GM19328 (cell line): ENCODE measurements around the gene TNNT2.

Experiments
- ATAC-seq: cut with Tn5 transposase; IDR thresholded peaks from one replicate; pipeline ENCODE4 v1.9.1; 2021; ENCODE audit warnings: mild to moderate bottlenecking, moderate library complexity; ENCODE audit not compliant: unreplicated experiment

TNNT2 gene

DNA sequence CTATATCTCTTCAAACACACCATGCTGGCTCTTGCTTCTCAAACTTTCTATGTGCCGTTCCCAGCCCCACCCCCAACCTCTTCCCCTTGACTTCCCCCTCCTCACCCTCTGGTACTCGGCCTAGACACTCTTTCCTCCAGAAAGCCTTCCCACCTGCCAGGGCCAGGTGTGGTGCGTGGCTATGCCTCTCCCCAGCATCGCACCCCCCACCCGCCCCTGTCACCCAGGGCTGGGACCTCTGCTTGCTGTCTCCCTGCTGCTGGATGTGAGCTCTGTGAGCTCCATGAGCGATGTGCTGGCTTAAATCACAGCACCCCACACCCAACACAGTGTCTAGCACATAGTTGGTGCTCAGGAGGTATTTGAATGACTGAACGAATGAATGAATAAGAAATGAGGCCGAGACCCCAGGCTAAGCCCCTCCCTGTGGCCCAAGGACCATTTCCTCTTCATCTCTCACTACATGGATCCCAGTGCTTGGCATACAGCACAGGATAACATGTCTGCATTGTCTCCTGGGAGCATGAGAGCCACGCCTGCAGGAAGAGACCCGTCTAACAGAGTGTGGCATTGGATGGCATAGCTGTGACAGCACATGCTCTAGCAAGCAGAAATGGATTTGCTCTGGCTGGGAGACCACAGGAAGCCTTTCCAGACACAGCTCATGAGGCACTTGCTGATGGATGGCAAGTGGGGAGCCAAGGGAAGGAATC lies 19.7 kb downstream of the TNNT2 start:
- no peak for ATAC-seq

DNA sequence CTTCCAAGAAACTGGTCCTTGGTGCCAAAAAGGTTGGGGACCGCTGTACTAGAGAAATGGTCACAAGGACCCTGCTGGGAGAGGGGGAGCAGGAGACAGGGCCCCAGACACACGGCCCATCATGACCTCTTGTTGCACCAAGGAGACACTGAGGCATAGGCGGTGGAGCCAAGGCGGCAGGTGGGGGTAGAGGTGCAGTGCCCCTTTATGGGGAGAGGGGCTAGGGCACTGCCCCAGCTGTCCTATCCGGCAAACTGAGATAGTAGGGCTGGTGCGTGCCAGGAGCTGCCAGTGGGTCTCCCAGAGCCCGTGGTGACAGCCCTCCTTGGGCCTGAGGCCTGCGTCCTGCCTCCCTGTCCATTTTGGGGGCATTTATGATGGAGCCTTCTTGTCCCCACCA lies 20.3 kb downstream of the TNNT2 start:
- ATAC-seq, result no peak

DNA sequence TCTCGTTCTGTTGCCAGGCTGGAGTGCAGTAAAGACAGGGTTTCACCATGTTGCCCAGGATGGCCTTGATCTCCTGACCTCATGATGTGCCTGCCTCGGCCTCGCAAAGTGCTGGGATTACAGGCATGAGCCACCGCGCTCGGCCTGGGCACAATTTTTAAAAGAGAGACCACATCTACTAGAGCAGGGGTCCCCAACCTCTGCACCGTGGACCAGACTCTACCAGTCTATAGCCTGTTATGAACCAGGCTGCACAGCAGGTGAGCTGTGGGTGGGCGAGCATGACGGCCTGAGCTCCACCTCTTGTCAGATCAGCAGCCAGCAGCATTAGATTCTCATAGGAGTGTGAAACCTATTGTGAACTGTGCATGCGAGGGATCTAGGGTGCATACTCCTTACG lies 20.8 kb downstream of the TNNT2 start:
- no peak for ATAC-seq

DNA sequence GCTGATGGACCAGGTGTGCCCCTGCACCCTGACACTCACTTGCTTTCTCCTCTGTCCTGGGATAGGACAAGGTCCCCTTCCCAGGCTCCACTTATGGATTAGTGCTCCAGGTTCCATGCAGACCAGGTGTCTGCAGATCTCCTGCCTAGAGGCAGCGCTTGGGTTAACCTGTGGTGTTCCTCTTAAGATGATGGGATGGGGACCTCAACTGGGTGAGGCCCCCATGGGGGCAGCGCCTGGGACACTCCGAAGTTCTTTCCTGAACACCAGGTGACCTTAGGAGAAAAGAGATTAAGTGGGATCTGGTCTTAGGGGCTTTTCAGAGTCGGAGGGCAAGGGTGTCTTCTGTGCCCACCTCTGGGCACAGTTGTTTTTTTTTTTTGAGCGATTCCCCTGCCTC lies 21.2 kb downstream of the TNNT2 start:
- no peak for ATAC-seq

DNA sequence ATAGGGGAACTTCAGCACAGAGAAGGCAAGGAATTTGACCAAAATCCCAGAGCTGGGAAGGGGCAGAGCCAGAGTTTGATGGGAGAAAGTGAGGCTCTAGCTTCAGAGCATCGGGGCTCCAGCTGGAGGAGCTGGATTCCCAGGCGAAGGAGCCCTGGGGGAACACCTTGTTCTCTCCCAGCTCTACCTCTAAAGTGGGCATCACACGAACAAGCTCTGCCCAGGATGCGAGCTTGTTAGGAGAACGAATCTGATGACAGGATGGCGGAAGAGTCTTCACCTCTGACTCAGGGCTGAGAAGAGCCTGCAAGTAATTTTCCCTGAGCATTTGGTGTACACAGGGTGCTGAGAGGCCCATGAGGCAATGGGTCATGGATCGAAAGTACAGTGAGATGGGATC lies 22.0 kb downstream of the TNNT2 start:
- no peak for ATAC-seq

DNA sequence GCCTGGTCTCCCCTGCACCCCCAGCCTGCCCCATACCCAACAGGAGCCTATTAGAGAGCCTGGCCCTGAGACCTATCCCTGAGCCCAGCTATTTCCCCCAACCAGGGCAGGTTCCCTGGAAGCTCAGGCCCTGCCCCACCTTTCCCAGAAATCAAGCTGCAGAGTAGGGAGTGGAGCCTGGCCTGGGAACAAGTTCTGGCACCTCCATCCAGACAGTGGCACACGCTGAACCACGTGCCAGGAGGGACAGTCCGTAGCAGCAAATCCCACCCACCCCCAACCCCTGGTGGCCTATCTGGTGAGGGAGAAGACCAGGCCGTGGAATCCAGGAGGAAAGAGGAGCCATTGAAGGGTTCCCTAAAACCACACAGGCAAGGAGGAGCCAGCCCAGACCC lies 22.6 kb downstream of the TNNT2 start:
- no peak for ATAC-seq

DNA sequence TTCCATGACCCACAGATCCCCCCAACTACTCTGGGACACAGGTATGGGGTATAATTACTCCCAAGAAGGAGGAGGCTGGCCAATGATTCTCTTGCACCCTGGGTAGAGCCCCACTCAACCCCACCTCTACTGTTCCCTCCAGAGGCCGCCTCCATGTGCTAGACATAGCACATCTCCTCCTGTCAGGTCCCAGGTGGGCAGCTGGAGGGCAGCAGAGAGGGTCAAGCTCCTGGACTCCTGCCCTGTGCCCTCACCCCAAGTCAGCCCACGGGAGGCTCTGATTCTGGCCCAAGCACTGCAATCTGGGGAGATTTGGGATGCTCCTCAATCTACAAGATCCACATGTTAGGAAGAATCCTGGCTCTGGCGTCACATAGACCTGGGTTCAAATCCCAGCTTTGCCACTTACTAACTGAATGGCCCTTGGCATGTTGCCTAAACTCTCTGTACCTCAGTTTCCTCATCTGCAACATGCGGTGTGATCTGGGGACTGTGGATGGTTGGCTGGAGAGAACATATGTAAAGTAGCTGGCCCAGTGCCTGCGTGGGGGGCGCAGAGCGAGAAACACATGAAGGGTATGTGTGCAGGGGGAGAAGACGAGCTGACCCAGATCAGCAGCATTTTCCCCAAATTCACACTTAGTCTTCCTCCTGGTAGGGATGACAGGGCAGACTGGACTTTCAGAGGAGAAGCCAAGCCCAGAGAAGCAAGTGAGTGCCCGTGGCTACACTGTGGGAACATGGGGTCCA lies 23.2 kb downstream of the TNNT2 start:
- no peak for ATAC-seq

DNA sequence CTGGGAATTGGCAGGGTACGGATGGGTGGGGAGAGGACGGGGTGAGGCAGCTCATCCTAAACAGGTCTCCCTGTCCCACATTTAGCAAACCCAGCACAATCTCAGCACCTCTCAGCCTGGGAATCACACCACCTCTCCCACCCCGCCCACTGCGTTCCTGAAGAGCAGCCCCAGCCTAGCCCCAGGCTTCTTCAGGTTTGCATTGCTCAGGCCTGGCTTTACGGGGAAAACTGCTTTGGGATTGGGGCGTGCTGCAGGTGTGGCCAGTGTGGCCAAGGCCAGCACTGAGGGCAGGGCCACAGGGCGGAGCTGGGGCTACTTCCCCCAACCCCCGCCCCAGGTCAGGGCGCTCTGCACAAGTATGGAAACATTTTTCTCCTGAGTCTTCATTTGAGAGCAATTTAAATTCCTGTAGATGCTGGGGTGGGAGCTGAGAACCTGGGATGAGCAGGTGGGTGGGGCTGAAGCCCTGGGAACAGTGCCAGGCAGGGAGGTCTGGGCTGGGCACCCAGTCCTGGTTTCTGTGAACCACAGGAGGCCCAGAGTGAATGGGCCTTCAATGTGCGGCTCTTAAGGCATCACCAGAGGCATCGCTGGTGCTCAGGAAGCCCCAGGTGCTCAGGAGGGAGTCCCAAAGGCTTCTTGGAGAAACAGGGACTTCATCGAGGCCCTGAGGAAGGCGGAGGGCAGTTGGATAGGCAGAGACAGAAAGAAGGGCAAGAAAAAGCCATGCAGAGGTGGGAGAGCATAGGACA lies 24.1 kb downstream of the TNNT2 start:
- ATAC-seq, result no peak

DNA sequence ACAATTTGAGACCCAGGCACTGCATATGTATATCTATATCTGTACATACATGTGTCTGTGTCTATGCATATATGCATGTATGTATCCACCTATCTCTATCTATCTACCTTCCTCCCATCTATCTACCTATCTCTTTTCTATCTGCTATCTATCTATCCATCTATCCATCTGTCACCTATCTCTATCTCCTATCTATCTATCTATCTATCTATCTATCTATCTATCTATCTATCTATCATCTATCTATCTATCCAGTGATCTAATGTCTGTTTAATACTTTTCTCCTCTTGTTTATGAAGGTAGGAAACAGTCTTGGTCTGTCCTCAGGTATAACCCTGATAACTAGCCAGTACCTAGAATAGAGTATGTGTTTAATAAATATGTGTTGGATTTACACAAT lies 25.9 kb downstream of the TNNT2 start:
- ATAC-seq, result no peak

DNA sequence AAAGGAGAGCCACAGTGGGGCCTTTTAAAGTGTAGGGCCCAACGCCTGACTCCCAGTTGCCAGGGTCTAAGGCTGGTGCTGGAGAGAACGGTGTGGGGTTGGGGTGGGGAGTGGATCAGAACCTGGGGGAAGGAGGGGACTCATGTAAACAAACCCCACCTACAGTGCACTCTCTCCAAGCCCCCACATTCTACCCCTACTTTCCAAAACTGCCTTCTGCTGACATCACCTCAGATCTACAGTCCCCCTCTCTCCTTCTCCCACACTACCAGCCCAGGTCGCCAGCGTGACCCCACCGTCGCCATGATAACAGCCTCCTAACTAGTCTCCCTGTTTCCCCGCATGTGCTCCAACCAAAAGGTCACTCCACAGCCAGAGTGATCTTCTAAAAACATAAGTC lies 26.6 kb downstream of the TNNT2 start:
- no peak for ATAC-seq

DNA sequence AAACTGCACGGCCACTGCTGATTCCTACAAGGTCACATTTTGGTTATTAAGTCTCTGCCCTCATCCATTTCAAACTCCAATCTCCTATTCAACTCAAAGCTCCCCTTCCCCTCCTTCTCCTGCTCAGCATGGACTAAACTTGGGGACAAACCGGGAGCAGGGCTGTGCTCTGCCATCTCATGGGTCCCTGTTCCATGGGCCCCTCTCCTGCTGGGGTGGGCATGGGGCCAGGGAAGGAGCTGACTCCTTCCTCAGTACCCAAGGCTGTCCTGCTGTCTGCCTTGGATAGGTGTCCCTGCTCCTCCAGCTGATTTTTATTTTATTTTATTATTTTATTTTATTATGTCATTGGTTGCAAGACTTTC lies 27.1 kb downstream of the TNNT2 start:
- ATAC-seq, result no peak

DNA sequence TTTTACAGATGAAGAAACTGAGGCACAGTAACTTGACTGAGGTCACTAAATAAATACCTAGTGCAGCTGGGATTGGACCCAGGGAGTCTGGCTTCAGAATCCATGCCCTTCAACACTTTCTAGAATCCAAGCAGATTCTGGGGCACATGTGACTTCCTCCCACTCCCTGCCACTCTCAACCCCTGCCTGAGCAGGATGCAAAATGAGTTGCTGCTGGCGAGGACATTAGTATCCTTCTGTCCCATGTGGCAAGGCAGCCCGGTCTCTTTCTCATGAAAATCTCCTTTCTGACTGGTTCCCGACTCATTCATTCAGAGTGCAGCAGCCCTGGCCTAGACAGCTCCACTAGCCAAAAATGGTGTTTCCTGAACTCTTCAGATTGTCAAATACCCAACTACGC lies 28.4 kb downstream of the TNNT2 start:
- no peak for ATAC-seq

DNA sequence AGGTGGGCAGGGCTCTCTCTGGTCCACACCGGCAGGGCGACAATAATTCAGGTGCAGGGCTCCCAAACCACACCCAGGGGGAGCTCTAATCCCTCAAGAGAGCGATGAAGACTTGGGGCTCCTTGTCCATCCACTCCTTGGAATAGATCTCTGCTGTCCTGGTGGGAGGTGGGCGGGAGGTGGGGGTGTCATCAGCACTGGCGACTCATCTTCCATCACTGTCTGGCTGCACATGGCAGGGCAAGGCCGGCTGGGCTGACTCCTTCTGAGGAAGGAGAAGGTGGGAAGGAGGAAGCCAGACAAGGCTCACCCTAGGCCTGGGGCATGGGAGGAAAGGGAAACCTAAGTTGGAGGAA lies 29.3 kb downstream of the TNNT2 start:
- ATAC-seq, result no peak

DNA sequence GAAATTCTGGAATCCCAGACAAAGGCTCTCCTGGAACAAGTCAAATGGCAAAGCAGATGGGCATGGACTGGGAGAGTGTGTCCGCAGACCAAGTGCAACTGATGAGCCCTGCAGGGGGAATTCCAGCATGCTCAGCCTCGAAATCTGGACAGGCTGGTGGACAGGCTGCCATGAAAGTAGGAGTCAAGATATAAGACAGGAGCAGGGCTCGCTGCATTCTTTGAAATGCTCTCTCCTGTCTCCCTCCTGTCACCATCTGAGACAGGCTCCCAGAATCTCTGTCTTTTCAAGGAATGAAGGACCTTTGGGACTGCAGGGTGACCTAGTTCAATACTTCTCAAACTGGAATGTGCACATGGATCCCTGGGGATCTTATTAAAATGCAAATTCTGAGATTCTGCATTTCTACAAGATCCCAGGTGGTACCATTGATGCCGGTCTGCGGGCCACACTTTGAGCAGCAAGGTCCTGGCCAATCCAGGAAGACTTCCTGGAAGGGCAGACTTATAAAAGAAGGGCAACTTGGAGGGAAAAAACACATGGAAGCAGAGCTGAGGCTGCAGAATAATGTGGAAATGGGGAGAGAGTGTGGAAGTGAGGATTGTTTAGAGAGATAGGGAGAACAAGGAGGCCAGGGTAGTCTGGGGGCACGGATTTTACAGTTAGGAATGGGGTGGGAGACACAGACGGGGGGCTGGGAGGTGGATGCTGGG lies 29.8 kb downstream of the TNNT2 start:
- no peak for ATAC-seq

DNA sequence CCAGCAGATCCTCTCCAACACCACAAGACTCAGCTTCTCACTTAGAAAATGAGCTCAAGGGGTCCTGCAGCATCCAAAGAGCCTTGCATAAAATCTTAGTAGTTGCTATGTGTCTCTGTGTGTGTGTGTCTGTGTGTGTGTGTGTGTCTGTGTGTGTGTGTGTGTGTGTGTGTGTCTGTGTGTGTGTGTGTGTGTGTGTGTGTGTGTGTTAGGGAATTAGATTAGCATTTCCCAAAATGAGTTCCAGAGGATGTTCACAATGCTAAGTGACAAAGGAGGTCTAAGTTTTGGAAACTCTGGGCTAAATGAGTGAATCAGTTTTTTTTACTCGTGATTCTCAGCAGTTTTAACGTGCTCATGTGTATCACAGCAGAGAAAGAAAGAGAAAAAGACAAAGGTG lies 30.5 kb downstream of the TNNT2 start:
- ATAC-seq, result no peak

DNA sequence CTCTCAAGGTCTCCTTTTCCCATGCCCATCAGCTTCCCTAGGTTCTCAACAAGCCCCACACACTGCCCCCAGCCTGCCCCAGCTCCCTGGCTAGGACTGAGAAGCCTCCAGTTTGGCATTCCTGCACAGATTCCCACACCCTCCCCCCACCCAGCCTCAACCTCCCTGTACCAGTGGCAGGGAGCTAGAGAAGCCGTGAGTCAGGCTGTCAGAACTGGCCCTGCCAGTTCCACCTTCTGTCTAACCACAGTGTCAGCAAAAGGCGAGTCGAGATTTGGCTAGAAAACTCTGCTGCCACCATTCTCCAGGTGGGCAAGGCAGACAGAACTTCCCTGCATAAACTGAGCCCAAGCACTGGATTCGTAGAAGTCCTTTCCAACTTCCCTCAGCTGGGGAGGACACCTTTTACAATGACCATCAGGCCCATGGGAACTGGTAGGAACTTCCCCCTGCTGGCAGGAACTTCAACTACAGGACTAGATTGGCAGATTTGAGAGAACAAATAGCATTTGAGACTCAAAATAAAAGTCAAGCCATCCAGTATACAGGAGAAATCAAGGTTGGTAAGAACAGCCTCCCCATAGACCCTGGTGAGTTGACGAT lies 31.0 kb downstream of the TNNT2 start:
- no peak for ATAC-seq

DNA sequence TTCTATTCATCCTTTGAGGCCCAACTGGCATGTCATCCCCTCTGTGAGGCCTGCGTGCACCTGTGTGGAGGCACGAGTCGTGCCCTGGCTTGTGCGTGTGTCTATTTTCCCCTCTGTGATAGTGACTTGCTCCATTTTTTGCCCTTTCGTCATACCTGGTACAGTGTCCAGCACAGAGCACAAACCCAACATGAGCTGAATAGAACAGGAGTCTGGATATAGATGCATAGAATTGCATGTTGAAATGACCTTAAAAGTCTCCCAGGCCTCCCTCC lies 32.5 kb downstream of the TNNT2 start:
- no peak for ATAC-seq

DNA sequence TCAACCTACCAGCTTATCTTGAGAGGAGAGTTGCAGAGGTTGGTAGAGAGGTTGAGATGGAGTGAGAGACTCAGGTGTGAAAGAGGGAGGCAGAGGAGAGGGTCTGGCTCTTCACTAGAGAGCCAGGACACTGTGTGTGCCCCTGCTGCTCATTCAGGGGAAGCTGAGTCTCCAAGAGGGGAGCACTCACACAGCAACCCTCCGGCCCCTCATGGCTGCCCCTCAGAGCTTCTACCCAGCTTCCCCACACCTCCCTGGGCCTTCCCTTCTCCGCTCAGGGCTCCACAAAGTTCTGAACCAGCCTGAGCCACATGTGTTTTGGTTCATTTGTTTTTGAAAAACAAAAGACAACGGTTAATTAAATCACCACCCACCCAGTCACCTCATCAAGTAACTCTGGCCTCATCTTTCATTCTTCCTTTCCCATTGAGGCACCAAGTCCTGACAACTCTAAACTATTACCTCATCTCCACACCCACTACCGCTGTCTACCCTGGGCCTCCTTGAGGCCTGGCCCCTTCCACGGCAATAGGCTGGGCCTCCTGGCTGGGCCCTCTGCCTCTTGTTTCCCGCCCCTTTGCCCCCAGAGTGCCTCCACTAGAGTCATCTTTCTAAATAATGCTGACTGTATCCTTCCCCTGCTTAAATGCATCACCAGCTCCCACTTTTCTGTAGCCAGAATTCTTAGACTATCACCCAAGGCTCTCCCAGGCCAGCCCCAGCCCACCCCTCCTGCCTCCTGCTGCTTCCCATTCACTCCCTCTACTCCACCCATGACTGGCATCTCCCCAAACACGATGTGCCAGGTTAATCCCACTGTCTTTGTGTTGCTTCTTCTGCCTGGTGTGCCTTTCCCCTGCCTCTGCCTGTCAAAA lies 33.0 kb downstream of the TNNT2 start:
- no peak for ATAC-seq

DNA sequence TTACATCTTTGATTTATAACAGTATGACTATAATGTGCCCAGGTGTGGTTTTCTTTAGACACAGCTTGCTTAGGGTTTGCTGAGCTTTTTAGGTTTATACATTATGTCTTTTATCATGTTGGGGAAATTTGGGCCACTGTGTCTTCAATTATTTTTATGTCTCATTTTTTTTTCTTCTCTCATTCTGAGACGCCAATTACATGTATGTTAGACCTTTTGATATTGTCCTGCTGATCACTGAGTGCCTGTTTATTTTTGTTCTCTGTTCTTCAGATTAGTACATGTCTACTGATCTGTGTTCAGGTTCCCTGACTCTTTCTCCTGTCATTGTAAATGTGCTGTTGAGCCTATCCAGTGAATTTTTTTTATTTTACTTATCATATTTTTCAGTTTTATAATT lies 36.1 kb downstream of the TNNT2 start:
- ATAC-seq, result no peak

DNA sequence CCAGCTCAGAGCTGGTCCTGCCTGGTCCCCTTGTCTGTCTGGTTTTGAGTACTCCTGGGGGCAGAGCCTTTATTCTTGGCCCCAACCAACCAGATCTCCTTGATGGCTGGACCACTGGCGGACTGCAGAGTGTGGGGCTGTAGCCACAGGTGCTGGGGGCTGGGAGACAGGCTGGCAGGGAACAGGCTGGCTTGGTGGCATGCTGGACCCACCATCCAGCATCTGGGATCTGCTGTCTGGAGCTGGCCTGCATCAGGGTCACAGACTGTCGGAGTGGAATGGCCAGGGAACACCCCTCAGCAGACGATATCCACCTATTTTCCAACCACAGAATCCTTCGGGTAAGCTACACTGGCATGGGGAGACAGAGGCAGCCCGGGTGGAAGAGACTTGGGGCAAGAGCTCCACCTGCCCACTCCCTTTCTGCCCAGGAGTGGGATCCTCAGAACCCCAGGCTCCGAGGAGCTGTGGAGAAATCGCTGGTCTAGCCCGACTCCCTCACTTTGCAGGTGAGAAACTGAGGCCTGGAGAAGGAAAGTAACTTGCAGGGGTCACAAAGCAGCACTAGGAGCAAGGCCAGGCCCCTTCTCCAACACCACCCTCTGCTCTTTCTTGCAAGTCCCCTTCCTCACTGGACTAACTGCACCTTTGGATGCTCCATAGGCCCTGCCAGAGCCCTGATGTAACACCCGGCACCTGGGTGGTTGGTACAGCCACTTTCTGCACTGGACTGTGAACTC lies 40.6 kb downstream of the TNNT2 start:
- no peak for ATAC-seq
